PC-9 (cell line): ENCODE results near the gene CEP131. TPM values are rescaled to one million over a fixed set of nuclear protein-coding genes. Genes with fewer than 3 reads are reported as not detected.

Experiments
- BruUV-seq: library from RNA; stranded (reverse); fragments of 400-500 nt; replicated peaks from 2 replicates; lab custom pipeline; 2021; lab: Mats Ljungman, UMichigan
- CTCF ChIA-PET: fragments of 300-600 bp; sonication (Branson Sonifier 250); formaldehyde crosslinking; loops from one replicate; lab custom pipeline; 2022; ENCODE audit warnings: antibody characterized with exemption; lab: Charles Lee
- POLR2A ChIA-PET: fragments of 300-600 bp; sonication (Branson Sonifier 250); formaldehyde crosslinking; loops from one replicate; lab custom pipeline; 2022; ENCODE audit warnings: antibody characterized with exemption; ENCODE audit not compliant: unreplicated experiment; lab: Charles Lee
- DNase-seq, 2 experiments: peaks; one replicate each; pipeline versions ENCODE4 v3.0.0 to v3.0.0-alpha.2; 2015 to 2022; ENCODE audit warnings: mixed read lengths in 1 of 2
- H2AFZ ChIP-seq: fragments of 200-600 bp; sonication (generic); 2 replicates; pipeline ENCODE4 v1.8.1; 2017; ENCODE audit warnings: antibody characterized with exemption
- H3F3A ChIP-seq: fragments of 200-600 bp; sonication (generic); 2 replicates; pipeline ENCODE4 v1.8.1; 2017; ENCODE audit warnings: antibody characterized with exemption, mild to moderate bottlenecking, low read depth; ENCODE audit not compliant: insufficient read depth
- H3K27ac ChIP-seq: fragments of 200-600 bp; sonication (generic); 2 replicates; pipeline ENCODE4 v1.6.1; 2016; ENCODE audit warnings: mixed run types
- H3K27me3 ChIP-seq: fragments of 200-600 bp; sonication (generic); 2 replicates; pipeline ENCODE4 v1.6.1; 2016; ENCODE audit warnings: low read depth, mixed run types; ENCODE audit not compliant: insufficient read depth
- H3K36me3 ChIP-seq: fragments of 200-600 bp; sonication (generic); 2 replicates; pipeline ENCODE4 v1.6.1; 2016; ENCODE audit warnings: low read depth, mixed run types
- H3K4me1 ChIP-seq: fragments of 200-600 bp; sonication (generic); replicated peaks from 2 replicates; pipeline ENCODE4 v1.6.1; 2016; ENCODE audit warnings: mixed run types; ENCODE audit not compliant: insufficient read depth
- H3K4me2 ChIP-seq: fragments of 200-600 bp; sonication (generic); 2 replicates; pipeline ENCODE4 v1.6.1; 2017; ENCODE audit warnings: mixed run types
- H3K4me3 ChIP-seq: fragments of 200-600 bp; sonication (generic); 2 replicates; pipeline ENCODE4 v1.6.1; 2016; ENCODE audit warnings: mixed run types
- H3K79me2 ChIP-seq: fragments of 200-600 bp; sonication (generic); 2 replicates; pipeline ENCODE4 v1.6.1; 2017; ENCODE audit warnings: low read depth, mixed run types
- H3K9me2 ChIP-seq: fragments of 200-600 bp; sonication (generic); 2 replicates; pipeline ENCODE4 v1.8.1; 2017; ENCODE audit warnings: mild to moderate bottlenecking; ENCODE audit not compliant: insufficient read depth
- H3K9me3 ChIP-seq: fragments of 200-600 bp; sonication (generic); 2 replicates; pipeline ENCODE4 v1.8.1; 2016; ENCODE audit warnings: low read depth; ENCODE audit not compliant: insufficient read depth
- H4K20me1 ChIP-seq: fragments of 200-600 bp; sonication (generic); 2 replicates; pipeline ENCODE4 v1.8.1; 2017; ENCODE audit not compliant: insufficient read depth
- CTCF ChIP-seq: fragments of 200-600 bp; sonication (generic); conservative IDR thresholded peaks from 2 replicates; pipeline ENCODE4 v1.6.1; 2017; ENCODE audit warnings: mixed run types, antibody characterized with exemption, mild to moderate bottlenecking, moderate library complexity
- EZH2 ChIP-seq: fragments of 200-600 bp; sonication (generic); IDR thresholded peaks from 2 replicates; pipeline ENCODE4 v1.8.0; 2017; ENCODE audit warnings: antibody characterized with exemption, low read depth
- intact Hi-C: fragments of 100-400 bp; cut with micrococcal nuclease; formaldehyde crosslinking; loops from one replicate; pipeline ENCODE4 v1.10.0; 2022; ENCODE audit not compliant: unreplicated experiment
- total RNA-seq: library from RNA; stranded (reverse); gene quantifications from 2 replicates; pipeline ENCODE4 v1.2.3, GENCODE V29; 2021

CEP131 gene
- total RNA-seq, 1 experiment from 2014 or later = 24.4 TPM

GRCh38 chr17:81165246-81166032 is 57.3 kb downstream of the CEP131 start, which contains the start of gene PVALEF:
PVALEF (plus strand) TSS chr17:81165507; CDS start chr17:81181227, 15,720 bp downstream.
- H2AFZ ChIP-seq = no peak within 1 kb of the TSS
- no peaks in the 10 kb centered on the region for H4K20me1 ChIP-seq
- H3K9me3 ChIP-seq = no peaks in the 10 kb centered on the region
- H3F3A ChIP-seq = peaks cover 7% of the 10 kb centered on the region; the same call in 1 of the 2 replicates
- ChIA-PET CTCF (interaction anchor here (0.5 to 0.6 kb wide), 3 partner anchors 10 to 611 kb away, joined by 3 to 7 read pairs (median 4); no protein-coding TSS in a partner anchor), POLR2A (no interaction called here)
- TF ChIP-seq EZH2 (no peak), CTCF (no peak)
- no peaks in the 10 kb centered on the region for H3K79me2 ChIP-seq
- H3K36me3 ChIP-seq = no peaks in the 10 kb centered on the region
- H3K27me3 ChIP-seq = peaks cover 21% of the 10 kb centered on the region
- H3K4me1 ChIP-seq = no peaks in the 10 kb centered on the region
- H3K9me2 ChIP-seq = no peaks in the 10 kb centered on the region
- no peak for DNase-seq
- H3K4me3 ChIP-seq = no peak within 1 kb of the TSS
- intact Hi-C loops = no loop called here
- no peak within 1 kb of the TSS for H3K27ac ChIP-seq
- no TSS peak for BruUV-seq
- H3K4me2 ChIP-seq = no peak within 1 kb of the TSS

GRCh38 chr17:81164371-81165245 is 58.2 kb downstream of the CEP131 start:
- BruUV-seq = no TSS peak
- H3K4me1 ChIP-seq = no peaks in the 10 kb centered on the region
- intact Hi-C loops = no loop called here
- CTCF ChIA-PET = interaction anchor here (0.6 kb wide), 1 partner anchor 610 kb away, joined by 4 read pairs; no protein-coding TSS in a partner anchor
- no peak overlapping the region for H3K4me2 ChIP-seq
- H3K79me2 ChIP-seq = no peaks in the 10 kb centered on the region
- H3K27me3 ChIP-seq = peaks cover 21% of the 10 kb centered on the region
- H4K20me1 ChIP-seq = no peaks in the 10 kb centered on the region
- TF ChIP-seq EZH2 (no peak), CTCF (no peak)
- no peak overlapping the region for H3K4me3 ChIP-seq
- peaks cover 1% of the 10 kb centered on the region; the same call in 1 of the 2 replicates for H3F3A ChIP-seq
- H3K36me3 ChIP-seq = no peaks in the 10 kb centered on the region
- H3K9me3 ChIP-seq = no peaks in the 10 kb centered on the region
- no peak overlapping the region for H3K27ac ChIP-seq
- H3K9me2 ChIP-seq = no peaks in the 10 kb centered on the region
- no peak for DNase-seq
- POLR2A ChIA-PET = no interaction called here
- H2AFZ ChIP-seq = no peak overlapping the region

- no peak overlapping the region for H2AFZ ChIP-seq
- POLR2A ChIA-PET = no interaction called here
- H3K4me2 ChIP-seq = no peak overlapping the region
- no peak for DNase-seq
- BruUV-seq = no TSS peak
- H3K36me3 ChIP-seq = no peaks in the 10 kb centered on the region
- no peaks in the 10 kb centered on the region for H3K79me2 ChIP-seq
- no peaks in the 10 kb centered on the region for H4K20me1 ChIP-seq
- TF ChIP-seq EZH2 (no peak), CTCF (no peak)
- H3K27ac ChIP-seq = no peak overlapping the region
- peaks cover 21% of the 10 kb centered on the region for H3K27me3 ChIP-seq
- H3K9me2 ChIP-seq = no peaks in the 10 kb centered on the region
- intact Hi-C loops = no loop called here
- no peaks in the 10 kb centered on the region for H3K4me1 ChIP-seq
- H3K9me3 ChIP-seq = no peaks in the 10 kb centered on the region
- CTCF ChIA-PET = no interaction called here
- no peak overlapping the region for H3K4me3 ChIP-seq
- H3F3A ChIP-seq = no peaks in the 10 kb centered on the region
These were observed 58.9 kb downstream of the CEP131 start for GRCh38 chr17:81163703-81164370.
